Head of caudate nucleus (tissue), 42 donors: Measurements from ENCODE around the gene TRAF3IP1.
"Not testable (repeated sequence)": the region's sequence is repeated elsewhere in the genome, so short reads cannot be mapped to it uniquely, and the experiment has no call there.

Source experiments
- DNase-seq, 42 donors: peaks; one replicate each; pipeline versions ENCODE4 v3.0.0 to v3.0.0-alpha.2; 2020 to 2021; ENCODE audit warnings: mixed read lengths in 7 of 42
- intact Hi-C: fragments of 100-400 bp; cut with DNase I; formaldehyde crosslinking; loops from one replicate; pipeline ENCODE4 v1.15.0; 2022

The TRAF3IP1 gene

DNA sequence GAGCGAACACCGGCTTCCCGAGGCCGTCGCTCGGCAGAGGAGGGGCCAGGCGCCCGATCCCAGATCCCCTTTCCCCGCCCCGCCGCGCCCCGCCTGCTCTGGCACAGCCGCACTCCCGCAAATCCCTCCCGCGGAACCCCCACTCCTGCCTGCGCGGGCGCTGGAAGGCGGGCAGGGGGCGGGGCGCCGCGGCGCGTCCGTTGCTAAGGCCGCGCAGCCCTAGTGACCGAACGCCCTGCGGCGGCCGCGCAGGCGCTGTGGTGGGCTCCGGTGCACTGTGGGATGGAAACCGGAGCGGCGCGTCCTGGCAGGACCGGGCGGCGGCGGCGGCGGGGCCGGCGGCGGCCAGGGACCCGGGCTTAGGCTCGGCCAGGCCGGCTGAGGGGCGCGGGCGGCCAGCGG lies at the start of gene TRAF3IP1:
Gene TRAF3IP1, plus strand, starts transcription at position 273 of the 402 bp plus-strand sequence. CDS start 145 bp downstream, outside the sequence.
- intact Hi-C loops: loop anchor here (2.0 kb wide), 1 partner anchor 31 kb away; the partner anchor contains the start of gene PER2

GRCh38 chr2:238270606-238271005 lies 49.7 kb upstream of the TRAF3IP1 start:
- DNase-seq: no peak
- intact Hi-C loops: no loop called here

More for the DNA sequence above, at the start of gene TRAF3IP1:
- peak; percentile 77 to 98 (median 96) for DNase-seq

DNA sequence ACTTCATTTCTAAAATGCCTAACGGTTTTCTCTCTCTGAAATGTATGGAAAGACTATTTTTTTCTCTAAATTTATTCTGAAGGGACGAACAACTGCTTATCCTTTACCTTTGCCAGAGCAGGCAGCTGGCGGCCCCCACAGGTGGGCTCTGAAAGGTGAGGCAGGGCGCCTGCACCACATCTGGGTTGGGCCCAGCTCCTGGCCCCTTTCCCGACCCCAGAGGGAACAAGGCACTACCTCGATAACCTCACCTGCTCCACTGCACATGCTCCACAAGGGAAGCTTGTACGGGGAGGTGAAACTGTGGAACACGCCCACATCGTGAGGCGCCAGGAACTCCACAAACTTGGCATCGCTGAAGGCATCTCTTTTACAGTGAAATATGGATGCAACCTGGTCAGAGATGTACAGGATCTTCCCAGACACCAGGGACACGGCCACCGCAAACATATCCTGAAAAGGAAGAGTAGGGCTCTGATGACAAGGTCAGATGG lies 49.2 kb upstream of the TRAF3IP1 start:
- peak in 8 of 42 donors; percentile 18 to 62 (median 38) for DNase-seq
- intact Hi-C loops: no loop called here

DNA sequence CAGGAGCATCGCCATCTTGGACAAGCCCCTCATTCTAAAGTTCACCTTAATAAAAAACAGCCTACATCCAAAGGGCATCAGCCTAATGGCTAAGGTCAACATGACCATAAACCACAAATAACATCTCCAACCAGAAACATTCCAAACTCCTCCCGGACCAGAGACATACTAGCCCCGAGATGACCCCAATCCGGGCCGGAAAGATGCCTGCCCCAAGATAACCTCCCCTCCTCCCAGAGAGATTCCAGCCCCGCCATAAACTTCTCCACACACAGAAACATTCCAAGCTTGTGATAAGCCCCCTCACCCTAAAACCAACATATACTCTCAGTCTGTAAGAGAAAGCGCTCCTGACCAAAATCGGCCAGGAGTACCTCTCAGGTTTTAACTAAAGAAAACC lies 48.6 kb upstream of the TRAF3IP1 start:
- DNase-seq, intact Hi-C loops: not testable (repeated sequence)

DNA sequence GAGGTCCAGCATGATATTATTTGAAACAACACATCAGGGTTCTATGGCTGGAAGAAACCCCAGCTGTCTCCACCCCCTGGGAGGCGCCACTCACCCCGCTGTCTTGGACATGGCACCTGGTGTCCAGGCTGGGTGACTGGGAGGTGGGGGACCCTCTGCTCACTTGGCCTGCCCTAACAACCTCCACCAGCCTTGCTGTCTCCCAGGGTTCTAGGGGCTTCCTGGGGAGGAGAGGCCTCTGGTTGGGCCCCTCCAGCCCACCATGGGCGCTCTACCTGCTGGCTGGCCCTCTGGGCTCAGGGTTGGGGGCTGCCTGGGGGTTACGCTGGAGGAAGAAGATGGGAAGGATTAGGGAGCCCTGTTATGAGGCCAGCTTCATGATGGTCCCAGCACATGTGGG lies 48.2 kb upstream of the TRAF3IP1 start:
- intact Hi-C loops: no loop called here

GRCh38 chr2:238273433-238273832 lies 46.9 kb upstream of the TRAF3IP1 start:
- intact Hi-C loops, DNase-seq: not testable (repeated sequence)

More for the DNA sequence above, 48.2 kb upstream of the TRAF3IP1 start:
- no peak for DNase-seq

DNA sequence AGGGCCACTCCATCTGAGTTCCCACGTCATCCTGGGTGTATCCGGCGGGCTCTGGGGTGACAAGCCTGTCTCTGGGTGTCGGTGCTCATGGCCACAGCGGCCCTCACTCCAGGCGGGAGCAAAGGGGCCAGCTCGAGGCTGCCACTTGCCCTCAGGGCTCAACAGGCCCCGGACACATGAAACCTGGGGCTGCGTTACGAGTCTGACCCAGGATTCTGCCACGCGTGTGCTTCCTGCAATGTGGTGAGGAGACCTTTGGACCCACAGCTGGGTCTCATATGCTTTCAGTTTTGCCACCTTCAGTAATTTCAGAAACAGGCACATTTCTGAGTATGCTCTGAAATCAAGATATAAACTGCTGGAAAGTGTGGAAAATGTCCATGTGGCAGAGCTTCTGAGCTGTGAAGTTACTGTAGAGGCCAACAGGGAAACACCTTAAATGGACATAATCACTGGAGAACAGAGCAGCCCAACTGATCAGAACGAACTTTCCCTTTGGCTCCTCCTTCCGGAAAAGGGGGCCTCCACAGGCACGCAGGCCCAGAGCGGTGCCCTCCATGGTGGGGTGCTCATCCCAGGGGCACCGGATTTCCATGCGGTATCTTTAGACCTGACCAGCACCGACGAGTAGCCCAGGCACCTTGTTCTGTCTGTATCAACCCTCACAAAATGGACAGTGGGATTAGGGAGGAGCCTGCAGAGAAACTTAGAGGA lies 46.0 kb upstream of the TRAF3IP1 start:
- DNase-seq: no peak
- intact Hi-C loops: no loop called here

DNA sequence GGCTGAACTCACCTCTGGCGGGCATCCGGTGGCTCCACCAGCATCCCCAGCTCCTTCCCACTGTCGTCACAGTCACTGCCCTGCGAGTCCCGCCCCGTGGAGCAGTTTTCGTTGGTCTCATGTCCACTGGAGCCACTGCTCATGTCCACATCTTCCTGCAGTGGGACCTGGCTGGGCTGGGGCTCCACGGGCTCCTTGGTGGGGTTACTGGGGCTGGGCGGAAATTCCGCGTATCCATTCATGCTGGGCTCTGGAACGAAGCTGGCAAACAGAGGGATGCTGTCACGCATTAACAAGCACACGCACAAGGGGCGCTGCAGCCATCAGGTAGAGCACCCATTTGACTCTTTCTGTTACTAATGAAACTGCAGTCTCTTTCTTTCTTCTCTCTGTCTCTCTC lies 42.6 kb upstream of the TRAF3IP1 start:
- no peak for DNase-seq
- intact Hi-C loops: no loop called here

DNA sequence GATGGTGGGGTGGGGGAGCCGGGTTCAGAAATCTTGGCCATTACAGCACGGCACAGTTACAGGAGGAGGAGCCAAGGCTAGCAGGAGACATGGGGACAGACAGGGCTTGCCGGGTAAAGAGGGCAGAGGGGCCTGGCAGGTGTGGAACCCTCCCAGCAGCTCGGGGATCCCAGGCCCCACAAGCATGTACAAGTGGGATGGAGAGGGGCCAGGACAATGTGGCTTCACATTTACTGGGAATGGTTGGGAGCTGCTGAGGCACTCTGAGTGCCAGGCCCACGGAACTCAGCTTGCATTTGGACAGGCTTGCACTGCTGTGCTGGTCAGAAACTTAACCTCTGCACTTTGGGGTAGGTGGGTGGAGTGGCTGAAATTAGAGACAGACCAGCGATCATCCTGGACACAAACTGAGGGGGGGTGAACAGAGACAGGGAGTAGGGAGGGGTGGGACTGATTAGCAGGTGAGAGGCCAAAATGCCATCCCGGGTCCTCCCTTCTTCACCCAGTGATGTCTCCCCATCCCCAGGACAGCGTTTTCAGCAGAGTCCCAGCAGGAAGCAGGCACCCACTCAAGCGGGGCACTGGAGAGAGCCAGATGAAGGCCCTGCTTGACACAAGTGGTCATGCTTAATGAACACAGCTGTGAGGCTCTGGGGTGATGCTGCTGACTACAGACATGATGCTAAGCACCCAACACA lies 41.5 kb upstream of the TRAF3IP1 start:
- DNase-seq: no peak
- intact Hi-C loops: no loop called here

DNA sequence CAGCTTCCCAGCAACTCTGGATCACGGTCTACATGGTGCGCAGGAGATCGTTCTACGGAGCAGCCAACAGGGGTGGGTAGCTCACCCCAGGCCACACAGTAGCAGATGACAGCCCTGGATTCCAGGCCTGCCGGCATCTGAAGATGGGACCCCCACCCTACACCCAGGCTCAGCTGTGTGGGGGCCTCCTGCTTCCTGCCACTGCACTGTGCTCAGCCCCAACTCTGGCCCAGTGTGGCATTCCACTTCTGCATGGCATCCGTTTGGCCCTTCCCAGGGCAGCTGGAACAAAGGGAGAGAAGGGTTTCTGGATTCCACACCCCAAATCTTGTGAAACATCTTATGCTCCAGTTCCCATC lies 41.0 kb upstream of the TRAF3IP1 start:
- DNase-seq: no peak
- intact Hi-C loops: no loop called here

- no peak for DNase-seq
- intact Hi-C loops: no loop called here
Observed at GRCh38 chr2:238280083-238280825, 40.1 kb upstream of the TRAF3IP1 start.

- intact Hi-C loops: no loop called here
- no peak for DNase-seq
Observed at GRCh38 chr2:238281826-238282480, 38.4 kb upstream of the TRAF3IP1 start.

- intact Hi-C loops: no loop called here
- no peak for DNase-seq
Observed at GRCh38 chr2:238282861-238283738, 37.2 kb upstream of the TRAF3IP1 start.

- no peak for DNase-seq
- intact Hi-C loops: no loop called here
Observed at GRCh38 chr2:238284802-238285515, 35.4 kb upstream of the TRAF3IP1 start.

GRCh38 chr2:238285653-238286082 lies 34.6 kb upstream of the TRAF3IP1 start:
- intact Hi-C loops: no loop called here
- peak in 13 of 42 donors; percentile 8 to 62 (median 41) for DNase-seq

GRCh38 chr2:238286095-238286494 lies 34.2 kb upstream of the TRAF3IP1 start:
- intact Hi-C loops: no loop called here
- no peak for DNase-seq

DNA sequence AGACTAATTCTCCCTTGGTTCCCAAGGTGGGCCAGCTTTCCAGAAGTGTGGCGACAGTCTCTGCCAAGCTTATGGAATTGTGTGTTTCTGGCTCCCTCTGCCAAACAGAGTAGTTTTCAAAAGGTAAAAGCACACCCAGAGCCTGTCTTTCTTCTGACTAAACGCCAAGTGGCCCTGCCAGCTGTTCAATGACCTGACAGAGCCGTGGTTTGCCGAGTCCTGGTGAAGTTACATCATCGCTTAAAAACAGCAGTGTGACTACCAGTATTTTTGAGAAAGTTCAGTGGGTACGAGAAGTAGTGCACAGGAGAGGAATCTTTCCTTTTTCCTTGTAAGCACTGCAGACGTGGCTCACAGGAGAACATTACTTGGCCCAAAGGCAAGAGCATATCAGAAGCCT lies 33.8 kb upstream of the TRAF3IP1 start:
- peak in 7 of 42 donors; percentile 36 to 61 (median 50) for DNase-seq
- intact Hi-C loops: no loop called here
